Measurements from ENCODE around the gene TIMM13.
"Not testable (repeated sequence)": the region's sequence is repeated elsewhere in the genome, so short reads cannot be mapped to it uniquely, and the experiment has no call there.

Gene TIMM13

DNA sequence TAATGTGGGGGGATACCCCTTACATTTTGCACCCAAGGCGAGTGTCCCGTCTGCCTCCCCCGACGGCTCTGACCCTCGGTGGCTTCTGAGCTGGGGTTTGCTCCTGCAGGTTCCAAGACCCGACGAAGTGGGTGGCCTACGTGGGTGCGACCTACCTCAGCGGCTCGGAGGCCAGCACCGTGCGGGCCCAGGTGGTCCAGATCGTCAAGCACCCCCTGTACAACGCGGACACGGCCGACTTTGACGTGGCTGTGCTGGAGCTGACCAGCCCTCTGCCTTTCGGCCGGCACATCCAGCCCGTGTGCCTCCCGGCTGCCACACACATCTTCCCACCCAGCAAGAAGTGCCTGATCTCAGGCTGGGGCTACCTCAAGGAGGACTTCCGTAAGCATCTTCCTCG, 19.1 kb downstream of the TIMM13 start:
- DNase-seq (ENCODE audit: extremely low read depth, low read depth) = no peak
- TF ChIP-seq, protein P1, sequence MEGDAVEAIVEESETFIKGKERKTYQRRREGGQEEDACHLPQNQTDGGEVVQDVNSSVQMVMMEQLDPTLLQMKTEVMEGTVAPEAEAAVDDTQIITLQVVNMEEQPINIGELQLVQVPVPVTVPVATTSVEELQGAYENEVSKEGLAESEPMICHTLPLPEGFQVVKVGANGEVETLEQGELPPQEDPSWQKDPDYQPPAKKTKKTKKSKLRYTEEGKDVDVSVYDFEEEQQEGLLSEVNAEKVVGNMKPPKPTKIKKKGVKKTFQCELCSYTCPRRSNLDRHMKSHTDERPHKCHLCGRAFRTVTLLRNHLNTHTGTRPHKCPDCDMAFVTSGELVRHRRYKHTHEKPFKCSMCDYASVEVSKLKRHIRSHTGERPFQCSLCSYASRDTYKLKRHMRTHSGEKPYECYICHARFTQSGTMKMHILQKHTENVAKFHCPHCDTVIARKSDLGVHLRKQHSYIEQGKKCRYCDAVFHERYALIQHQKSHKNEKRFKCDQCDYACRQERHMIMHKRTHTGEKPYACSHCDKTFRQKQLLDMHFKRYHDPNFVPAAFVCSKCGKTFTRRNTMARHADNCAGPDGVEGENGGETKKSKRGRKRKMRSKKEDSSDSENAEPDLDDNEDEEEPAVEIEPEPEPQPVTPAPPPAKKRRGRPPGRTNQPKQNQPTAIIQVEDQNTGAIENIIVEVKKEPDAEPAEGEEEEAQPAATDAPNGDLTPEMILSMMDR (IDR thresholded peaks at IDR 0.05; ENCODE audit: low read depth, low read length) = no peak

DNA sequence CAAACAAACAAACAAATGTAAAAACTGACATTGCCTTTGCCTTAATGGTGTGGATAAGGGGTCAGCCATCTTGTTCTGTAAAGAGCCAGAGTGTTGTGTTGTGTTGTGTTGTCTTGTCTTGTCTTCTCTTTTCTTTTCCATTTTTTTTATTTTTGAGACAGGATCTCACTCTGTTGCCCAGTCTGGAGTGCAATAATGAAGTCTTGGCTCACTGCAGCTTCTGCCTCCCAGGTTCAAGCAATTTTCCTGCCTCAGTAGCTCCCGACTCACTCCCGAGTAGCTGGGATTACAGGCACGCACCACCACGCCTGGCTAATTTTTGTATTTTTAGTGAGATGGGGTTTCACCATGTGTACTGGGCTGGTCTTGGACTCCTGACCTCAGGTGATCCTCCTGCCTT, 27.8 kb downstream of the TIMM13 start:
- DNase-seq (ENCODE audit: extremely low read depth, low read depth) = no peak
- TF ChIP-seq, protein P1 (IDR thresholded peaks at IDR 0.05; ENCODE audit: low read depth, low read length) = no peak

DNA sequence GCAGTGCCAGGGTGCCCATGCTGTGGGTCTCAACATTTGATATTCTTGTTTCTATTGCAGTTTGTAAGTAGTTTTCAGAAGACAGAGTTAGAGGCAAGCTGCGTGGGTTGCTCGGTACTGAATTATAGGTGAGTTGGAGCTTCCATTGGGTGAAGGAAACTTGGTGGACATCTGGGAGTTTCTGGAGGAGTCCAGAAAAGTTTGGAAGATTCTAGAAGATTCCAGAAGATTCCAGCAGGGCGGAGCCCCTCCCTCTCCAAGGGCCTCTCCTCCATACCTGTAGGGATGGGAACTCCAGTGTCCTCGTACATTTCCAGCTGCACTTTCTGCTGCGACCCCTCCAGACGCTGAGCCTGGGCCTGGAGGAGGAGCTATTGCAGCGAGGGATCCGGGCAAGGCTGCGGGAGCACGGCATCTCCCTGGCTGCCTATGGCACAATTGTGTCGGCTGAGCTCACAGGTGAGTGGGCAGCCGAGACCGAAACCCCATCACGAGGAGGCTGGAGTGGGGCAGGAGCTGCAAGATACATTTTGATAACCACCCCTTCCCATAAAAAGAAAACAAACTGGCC, 28.6 kb downstream of the TIMM13 start:
- TF ChIP-seq, protein P1 (IDR thresholded peaks at IDR 0.05; ENCODE audit: low read depth, low read length) = no peak
- DNase-seq (ENCODE audit: extremely low read depth, low read depth) = no peak

DNA sequence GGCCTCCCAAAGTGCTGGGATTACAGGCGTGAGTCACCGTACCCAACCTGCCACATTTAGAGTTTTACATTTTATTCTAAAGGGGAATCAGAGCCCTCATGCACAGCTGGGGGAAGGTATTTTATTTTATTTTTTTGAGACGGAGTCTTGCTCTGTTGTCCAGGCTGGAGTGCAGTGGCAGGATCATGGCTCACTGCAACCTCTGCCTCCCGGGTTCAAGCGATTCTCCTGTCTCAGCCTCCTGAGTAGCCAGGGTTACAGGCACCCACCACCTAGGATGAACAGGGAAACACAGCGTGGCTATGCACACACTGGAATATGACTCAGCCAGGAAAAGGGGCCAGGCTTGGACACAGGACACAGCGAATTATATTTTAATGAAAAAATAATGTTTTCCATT, 30.2 kb downstream of the TIMM13 start:
- not testable (repeated sequence) for DNase-seq (ENCODE audit: extremely low read depth, low read depth)

DNA sequence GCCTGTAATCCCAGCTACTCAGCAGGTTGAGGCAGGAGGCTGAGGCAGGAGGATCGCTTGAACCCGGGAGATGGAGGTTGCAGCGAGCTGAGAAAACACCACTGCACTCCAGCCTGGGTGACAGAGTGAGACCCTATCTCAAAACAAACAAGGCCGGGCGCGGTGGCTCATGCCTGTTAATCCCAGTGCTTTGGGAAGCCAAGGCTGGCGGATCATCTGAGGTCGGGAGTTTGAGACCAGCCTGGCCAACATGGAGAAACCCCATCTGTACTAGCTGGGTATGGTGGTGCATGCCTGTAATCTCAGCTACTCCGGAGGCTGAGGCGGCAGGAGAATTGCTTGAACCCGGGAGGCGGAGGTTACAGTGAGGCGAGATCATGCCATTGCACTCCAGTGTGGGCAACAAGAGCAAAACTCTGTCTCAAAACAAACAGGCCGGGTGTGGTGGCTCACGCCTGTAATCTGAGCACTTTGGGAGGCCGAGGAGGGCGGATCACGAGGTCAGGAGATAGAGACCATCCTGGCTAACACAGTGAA, 32.0 kb downstream of the TIMM13 start:
- DNase-seq (ENCODE audit: extremely low read depth, low read depth) = not testable (repeated sequence)

DNA sequence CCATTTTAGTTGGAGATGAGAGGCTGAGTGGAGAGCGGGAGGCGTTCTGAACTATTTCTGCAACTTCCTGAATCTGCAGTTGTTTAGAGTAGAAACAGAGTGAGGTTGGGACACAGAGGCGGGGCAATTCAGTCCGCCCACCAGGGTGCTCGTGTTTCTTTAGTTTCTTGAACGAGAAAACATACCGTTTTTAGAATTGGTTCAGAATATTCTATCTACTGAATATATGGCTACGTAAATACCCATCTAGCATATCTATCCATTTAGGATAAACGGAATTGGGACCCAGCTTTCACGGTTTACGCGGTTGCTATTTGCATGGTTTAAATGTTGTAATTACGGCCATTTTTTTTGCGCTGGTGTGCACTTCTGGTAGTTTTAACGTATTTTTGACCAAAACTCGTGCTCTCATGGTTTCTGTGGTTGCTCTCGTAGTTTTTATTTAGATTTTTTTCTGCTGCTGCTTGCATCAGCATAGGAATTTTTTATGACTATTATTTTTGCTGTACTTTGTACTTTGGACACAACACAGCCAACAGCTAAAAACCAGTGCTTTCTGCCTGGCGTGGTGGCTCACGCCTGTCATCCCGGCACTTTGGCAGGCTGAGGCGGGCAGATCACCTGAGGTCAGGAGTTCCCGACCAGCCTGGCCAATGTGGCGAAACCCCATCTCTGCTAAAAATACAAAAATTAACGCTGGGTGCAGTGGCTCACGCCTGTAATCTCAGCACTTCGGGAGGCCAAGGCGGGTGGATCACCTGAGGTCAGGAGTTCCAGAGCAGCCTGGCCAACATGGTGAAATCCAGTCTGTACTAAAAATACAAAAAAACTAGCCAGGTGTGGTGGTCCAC, 32.7 kb downstream of the TIMM13 start:
- no peak for DNase-seq (ENCODE audit: extremely low read depth, low read depth)
- TF ChIP-seq, protein P1 (IDR thresholded peaks at IDR 0.05; ENCODE audit: low read depth, low read length) = no peak

DNA sequence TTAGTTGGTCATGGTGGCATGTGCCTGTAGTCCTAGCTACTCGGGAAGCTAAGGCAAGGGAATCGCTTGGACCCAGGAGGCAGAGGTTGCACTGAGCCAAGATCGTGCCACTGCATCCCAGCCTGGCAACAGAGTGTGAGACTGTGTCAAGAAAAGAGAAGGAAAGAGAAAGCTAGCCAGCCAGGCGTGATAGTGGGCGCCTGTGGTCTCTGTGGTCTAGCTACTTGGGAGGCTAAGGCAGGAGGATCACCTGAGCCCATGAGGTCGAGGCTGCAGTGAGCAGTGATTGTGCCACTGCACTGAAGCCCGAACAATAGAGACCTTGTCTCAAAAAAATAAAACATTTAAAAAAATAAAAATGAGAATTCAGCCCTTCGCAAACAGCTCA, 33.3 kb downstream of the TIMM13 start:
- no peak for DNase-seq (ENCODE audit: extremely low read depth, low read depth)
- TF ChIP-seq, protein P1 (IDR thresholded peaks at IDR 0.05; ENCODE audit: low read depth, low read length) = no peak

DNA sequence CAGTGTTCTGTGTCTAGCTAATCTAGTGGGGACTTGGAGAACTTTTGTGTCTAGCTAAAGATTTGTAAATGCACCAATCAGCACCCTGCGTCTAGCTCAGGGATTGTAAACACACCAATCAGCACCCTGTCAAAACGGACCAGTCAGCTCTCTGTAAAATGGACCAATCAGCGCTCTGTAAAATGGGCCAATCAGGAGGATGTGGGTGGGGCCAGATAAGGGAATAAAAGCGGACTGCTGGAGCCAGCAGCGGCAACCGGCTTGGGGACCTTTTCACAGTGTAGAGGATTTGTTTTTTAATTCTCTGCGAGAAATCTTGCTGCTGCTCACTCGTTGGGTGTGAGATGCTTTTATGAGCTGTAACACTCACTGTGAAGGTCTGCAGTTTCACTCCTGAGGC, 34.5 kb downstream of the TIMM13 start:
- not testable (repeated sequence) for DNase-seq (ENCODE audit: extremely low read depth, low read depth)

DNA sequence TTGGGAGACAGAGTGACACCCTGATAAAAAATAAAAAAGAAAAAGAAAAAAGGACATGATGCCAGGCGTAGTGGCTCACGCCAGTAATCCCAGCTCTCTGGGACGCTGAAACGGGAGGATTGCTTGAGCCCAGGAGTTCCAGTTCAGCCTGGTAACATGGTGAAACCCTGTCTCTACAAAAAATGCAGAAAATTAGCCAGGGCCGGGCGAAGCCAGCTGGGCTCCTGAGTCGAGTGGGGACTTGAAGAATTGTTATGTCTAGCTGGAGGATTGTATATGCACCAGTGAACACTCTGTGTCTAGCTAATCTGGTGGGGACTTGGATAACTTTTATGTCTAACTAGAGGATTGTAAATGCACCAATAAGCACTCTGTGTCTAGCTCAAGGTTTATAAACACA, 35.0 kb downstream of the TIMM13 start:
- DNase-seq (ENCODE audit: extremely low read depth, low read depth) = no peak
- TF ChIP-seq, protein P1 (IDR thresholded peaks at IDR 0.05; ENCODE audit: low read depth, low read length) = no peak

All from AG09319 (cell line).